C4-2B (cell line): Measurements from ENCODE around the gene BARHL1.
A peak's percentile ranks its signal among the peaks of the same experiment; 100 is the strongest.

ENCODE experiments used
- H3K27ac ChIP-seq: fragments of 450-650 bp; 2 replicates; pipeline ENCODE4 v1.5.1; 2017
- ZFX ChIP-seq: fragments of 450-650 bp; IDR thresholded peaks from 2 replicates; pipeline ENCODE4 v1.6.1; 2017
- TF ChIP-seq, protein P1 (sequence below): fragments of 450-650 bp; conservative IDR thresholded peaks from 2 replicates; pipeline ENCODE4 v1.5.1; 2017; ENCODE audit warnings: mild to moderate bottlenecking

Gene BARHL1

GRCh38 chr9:132630811-132631210 lies 48.4 kb downstream of the BARHL1 start:
- no peak overlapping the region for H3K27ac ChIP-seq
- TF ChIP-seq ZFX, result no peak
- TF ChIP-seq, protein P1, sequence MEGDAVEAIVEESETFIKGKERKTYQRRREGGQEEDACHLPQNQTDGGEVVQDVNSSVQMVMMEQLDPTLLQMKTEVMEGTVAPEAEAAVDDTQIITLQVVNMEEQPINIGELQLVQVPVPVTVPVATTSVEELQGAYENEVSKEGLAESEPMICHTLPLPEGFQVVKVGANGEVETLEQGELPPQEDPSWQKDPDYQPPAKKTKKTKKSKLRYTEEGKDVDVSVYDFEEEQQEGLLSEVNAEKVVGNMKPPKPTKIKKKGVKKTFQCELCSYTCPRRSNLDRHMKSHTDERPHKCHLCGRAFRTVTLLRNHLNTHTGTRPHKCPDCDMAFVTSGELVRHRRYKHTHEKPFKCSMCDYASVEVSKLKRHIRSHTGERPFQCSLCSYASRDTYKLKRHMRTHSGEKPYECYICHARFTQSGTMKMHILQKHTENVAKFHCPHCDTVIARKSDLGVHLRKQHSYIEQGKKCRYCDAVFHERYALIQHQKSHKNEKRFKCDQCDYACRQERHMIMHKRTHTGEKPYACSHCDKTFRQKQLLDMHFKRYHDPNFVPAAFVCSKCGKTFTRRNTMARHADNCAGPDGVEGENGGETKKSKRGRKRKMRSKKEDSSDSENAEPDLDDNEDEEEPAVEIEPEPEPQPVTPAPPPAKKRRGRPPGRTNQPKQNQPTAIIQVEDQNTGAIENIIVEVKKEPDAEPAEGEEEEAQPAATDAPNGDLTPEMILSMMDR, result no peak

DNA sequence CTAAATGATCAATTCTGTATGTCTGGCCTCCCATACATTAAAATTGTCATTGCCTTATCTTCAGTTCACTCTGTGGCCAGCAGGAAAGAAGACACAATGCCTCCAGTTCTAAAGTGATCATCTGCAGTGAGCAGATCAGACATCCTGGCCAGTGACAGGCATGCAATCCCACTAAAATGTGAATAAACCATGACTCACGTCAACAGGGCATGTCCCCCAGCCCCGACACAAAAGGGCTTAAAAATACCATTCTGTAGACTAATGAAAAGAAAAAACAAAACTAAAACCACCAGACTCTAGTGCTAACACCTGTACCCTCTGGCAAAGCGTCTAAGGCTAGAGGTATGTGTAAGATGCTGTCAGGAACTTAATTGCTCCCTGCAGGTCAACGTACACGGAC lies 48.9 kb downstream of the BARHL1 start:
- TF ChIP-seq, protein P1, result no peak
- no peak for TF ChIP-seq ZFX
- no peak overlapping the region for H3K27ac ChIP-seq

- TF ChIP-seq ZFX, result no peak
- TF ChIP-seq, protein P1, result no peak
- H3K27ac ChIP-seq, result no peak overlapping the region
These were observed 49.3 kb downstream of the BARHL1 start for GRCh38 chr9:132631685-132632084.

DNA sequence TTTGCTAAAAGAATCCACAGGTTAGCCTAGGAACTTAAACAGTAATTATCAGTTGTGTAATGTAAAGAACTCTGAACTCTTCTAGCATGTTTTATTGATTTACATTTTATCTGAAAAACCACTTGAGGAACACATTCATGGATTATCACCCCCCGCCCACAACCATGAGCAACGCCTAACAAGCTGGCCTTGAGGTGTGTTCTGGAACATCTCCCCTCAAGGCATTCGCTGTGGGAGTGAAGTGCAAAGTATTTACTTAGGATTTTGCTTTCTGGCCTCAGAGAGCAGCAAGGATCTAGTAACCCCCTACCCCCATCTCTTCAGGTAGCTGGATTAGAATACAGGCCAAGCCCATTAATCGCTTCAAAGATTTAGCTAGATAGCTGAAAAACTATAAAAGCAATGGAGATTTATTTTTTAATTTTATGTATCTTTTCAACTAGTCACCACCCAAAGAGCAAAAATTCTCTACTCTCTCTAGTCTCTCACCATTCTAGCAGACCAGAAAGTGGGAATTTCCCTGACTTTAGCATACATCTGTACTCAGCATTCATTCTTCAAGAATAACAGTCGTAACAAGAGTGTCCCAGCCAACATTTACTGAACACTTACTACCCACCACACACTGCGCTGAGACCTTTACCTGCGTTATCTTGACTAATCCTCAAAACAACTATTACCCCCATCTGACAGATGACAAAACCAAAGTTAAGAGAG lies 50.2 kb downstream of the BARHL1 start:
- H3K27ac ChIP-seq, result no peak overlapping the region
- TF ChIP-seq, protein P1, result no peak

- TF ChIP-seq ZFX, result no peak
- TF ChIP-seq, protein P1, result no peak
These were observed 51.9 kb downstream of the BARHL1 start for GRCh38 chr9:132634327-132634726.

DNA sequence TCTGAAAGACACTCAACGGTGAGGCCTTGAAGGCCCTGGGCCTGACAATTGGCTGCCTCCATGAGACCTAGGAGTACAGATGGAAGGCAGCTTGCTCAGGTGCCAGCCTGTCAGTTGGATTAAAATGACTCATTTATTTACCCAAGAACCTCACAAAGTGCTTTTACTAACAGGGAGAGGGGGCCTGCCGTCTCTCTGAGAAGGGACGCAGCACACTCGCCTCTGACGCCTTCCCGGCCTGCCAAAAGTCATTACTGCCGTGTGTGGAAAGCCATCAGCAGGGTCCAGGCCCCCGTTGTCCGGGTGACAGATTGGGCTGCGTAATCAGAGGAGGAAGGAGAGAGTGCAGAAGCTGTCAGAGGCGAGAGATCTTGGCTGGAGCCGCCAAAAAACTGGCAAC lies 54.9 kb downstream of the BARHL1 start:
- peak overlapping the region; percentile 23 for H3K27ac ChIP-seq
- no peak for TF ChIP-seq ZFX
- TF ChIP-seq, protein P1, result no peak

More at GRCh38 chr9:132634327-132634726, 51.9 kb downstream of the BARHL1 start:
- no peak overlapping the region for H3K27ac ChIP-seq

DNA sequence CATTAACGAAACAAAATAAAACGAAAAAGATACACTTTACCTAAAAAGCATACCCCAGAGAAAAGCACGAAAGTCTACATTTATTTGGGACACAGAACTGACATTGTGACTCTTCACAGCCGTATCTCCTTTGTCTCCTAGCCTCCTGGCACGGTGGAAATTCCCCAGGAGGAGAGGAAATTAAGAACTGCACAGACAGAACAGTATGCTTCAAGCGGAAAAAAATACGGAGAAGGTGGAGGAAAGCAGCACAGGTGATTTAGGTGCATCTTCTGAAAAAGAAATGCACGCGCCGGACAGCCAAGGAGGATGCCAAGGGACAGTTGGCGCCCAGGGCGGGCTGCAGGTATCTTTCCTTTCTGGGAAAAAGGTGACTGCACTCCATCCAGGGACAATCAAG lies 55.4 kb downstream of the BARHL1 start:
- peak overlapping the region; percentile 23 for H3K27ac ChIP-seq
- TF ChIP-seq ZFX, result no peak
- TF ChIP-seq, protein P1, result no peak
